Bronchial epithelial cell (primary cell): ENCODE measurements around the gene AADACL4. TPM values are rescaled to one million over a fixed set of nuclear protein-coding genes. Genes with fewer than 3 reads are reported as not detected.

Experiments
- DNase-seq: peaks from one replicate; pipeline ENCODE4 v3.0.0-alpha.2; 2010; ENCODE audit warnings: low read depth
- FAIRE-seq: peaks from 2 replicates; lab custom pipeline; 2011; peaks lifted over from hg19 to GRCh38; lab: Jason Lieb, UNC
- H3K27me3 ChIP-seq: 2 replicates; pipeline ENCODE4 v1.5.1; 2011; ENCODE audit warnings: low read length; ENCODE audit not compliant: control insufficient read depth, insufficient read depth
- H3K36me3 ChIP-seq: 2 replicates; pipeline ENCODE4 v1.5.1; 2011; ENCODE audit warnings: low read length; ENCODE audit not compliant: control insufficient read depth, insufficient read depth
- H3K4me3 ChIP-seq: 2 replicates; pipeline ENCODE4 v1.5.1; 2011; ENCODE audit warnings: mild to moderate bottlenecking, low read depth, low read length, control low read depth
- CTCF ChIP-seq: IDR thresholded peaks from 2 replicates; pipeline ENCODE4 v1.5.1; 2011; ENCODE audit warnings: mild to moderate bottlenecking, moderate library complexity, low read length, control low read depth, inconsistent platforms; ENCODE audit not compliant: insufficient read depth, severe bottlenecking
- total RNA-seq: library from RNA; depleted of rRNA; stranded (reverse); fragments of >200 nt; gene quantifications from 2 replicates; pipeline ENCODE4 v1.2.1, GENCODE V29; 2014

The AADACL4 gene
- total RNA-seq, 1 donor from 2014 or later: not detected

DNA sequence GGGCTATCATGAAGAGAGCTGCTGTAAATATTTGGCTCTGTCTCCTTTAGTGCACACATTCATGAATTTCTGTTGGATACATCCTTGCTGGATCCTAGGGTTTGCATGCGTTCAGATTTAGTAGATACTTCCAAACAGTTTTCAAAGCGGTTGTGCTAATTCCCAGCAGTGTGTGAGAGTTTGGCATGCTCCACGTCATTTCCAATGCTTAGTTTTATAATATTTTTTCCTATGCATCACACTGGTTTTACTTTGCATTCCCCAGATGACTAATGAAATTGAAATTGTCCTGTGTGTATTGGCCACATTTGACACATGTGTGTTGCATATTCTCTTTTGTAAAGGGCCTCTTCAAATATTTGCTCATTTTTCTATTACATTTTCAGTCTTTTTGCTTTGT, 53.5 kb downstream of the AADACL4 start:
- Histone ChIP-seq H3K36me3 (no peaks in the 10 kb centered on the region), H3K4me3 (no peak overlapping the region), H3K27me3 (no peaks in the 10 kb centered on the region)
- FAIRE-seq (no peak), DNase-seq (no peak)
- no peak for TF ChIP-seq CTCF

GRCh38 chr1:12703821-12704451, 60.1 kb downstream of the AADACL4 start:
- no peak for TF ChIP-seq CTCF
- peak; percentile 12 for DNase-seq
- no peak for FAIRE-seq
- Histone ChIP-seq H3K27me3 (no peaks in the 10 kb centered on the region), H3K4me3 (no peak overlapping the region), H3K36me3 (no peaks in the 10 kb centered on the region)

DNA sequence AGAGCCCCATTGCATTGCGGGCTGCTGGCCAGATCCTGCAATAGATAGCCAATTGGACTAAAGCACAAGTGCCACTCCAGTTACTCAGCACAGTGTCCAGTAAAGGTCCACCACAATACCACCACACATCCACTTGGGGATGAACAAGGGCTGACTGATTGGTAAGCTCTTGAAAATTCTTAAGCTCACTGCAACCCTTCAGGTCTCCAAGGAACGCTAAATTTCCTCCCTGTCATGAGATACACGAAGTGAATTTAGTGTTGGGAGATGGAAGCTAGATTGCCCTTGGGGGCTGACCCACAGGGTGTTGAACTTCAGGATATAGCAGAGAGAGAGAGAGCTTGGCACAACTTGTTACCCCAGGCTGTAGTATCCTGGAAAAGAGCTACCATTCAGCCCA, 62.2 kb downstream of the AADACL4 start:
- TF ChIP-seq CTCF: no peak
- no peak overlapping the region for H3K4me3 ChIP-seq
- no peak for DNase-seq
- FAIRE-seq: no peak
- H3K36me3 ChIP-seq: no peaks in the 10 kb centered on the region
- no peaks in the 10 kb centered on the region for H3K27me3 ChIP-seq

- no peaks in the 10 kb centered on the region for H3K36me3 ChIP-seq
- H3K27me3 ChIP-seq: no peaks in the 10 kb centered on the region
- TF ChIP-seq CTCF: no peak
- H3K4me3 ChIP-seq: no peak overlapping the region
- DNase-seq (no peak), FAIRE-seq (no peak)
Measured at GRCh38 chr1:12708396-12709090, 64.7 kb downstream of the AADACL4 start.

GRCh38 chr1:12709091-12709491, 65.2 kb downstream of the AADACL4 start:
- TF ChIP-seq CTCF: no peak
- H3K36me3 ChIP-seq: no peaks in the 10 kb centered on the region
- DNase-seq: peak; percentile 13
- FAIRE-seq: no peak
- H3K27me3 ChIP-seq: no peaks in the 10 kb centered on the region
- H3K4me3 ChIP-seq: no peak overlapping the region
